ENCODE measurements around the gene DRGX.

The DRGX gene

DNA sequence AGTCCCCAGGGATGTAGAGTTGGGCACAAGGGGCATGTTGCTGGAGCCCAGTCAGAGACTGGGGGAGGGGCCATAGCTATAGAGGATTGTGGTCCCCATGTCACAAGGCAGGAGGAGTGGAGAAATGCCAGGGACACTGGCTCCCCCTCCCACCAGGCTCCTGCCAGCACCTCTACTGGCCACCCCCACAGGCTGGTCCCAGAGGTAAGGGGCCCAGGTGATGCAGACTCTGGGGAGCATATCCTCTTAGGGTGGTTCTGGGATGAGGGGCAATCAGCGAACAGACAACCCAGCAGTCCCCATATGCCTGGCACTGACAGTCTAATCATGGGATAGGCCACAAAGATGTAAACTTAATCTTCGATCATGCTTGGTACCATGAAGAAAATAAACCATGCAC lies 75.7 kb downstream of the DRGX start:
- TF ChIP-seq, protein P1, sequence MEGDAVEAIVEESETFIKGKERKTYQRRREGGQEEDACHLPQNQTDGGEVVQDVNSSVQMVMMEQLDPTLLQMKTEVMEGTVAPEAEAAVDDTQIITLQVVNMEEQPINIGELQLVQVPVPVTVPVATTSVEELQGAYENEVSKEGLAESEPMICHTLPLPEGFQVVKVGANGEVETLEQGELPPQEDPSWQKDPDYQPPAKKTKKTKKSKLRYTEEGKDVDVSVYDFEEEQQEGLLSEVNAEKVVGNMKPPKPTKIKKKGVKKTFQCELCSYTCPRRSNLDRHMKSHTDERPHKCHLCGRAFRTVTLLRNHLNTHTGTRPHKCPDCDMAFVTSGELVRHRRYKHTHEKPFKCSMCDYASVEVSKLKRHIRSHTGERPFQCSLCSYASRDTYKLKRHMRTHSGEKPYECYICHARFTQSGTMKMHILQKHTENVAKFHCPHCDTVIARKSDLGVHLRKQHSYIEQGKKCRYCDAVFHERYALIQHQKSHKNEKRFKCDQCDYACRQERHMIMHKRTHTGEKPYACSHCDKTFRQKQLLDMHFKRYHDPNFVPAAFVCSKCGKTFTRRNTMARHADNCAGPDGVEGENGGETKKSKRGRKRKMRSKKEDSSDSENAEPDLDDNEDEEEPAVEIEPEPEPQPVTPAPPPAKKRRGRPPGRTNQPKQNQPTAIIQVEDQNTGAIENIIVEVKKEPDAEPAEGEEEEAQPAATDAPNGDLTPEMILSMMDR (IDR thresholded peaks at IDR 0.05): no peak
- peak overlapping the region; percentile 66 for H3K27ac ChIP-seq
- no peak overlapping the region for H3K4me3 ChIP-seq (ENCODE audit: low read depth in 1 of 2, low read length in 1 of 2)
- H3K4me1 ChIP-seq (ENCODE audit: control insufficient read depth in 1 of 2, insufficient read depth in 1 of 2, low read depth in 1 of 2, low read length in 1 of 2): peaks cover 37 to 41% of the 10 kb centered on the region in 2 experiments
- no peaks in the 10 kb centered on the region for H3K36me3 ChIP-seq
- H3K27me3 ChIP-seq: no peaks in the 10 kb centered on the region
- no peaks in the 10 kb centered on the region for H3K9me3 ChIP-seq

- Histone ChIP-seq H3K9me3 (no peaks in the 10 kb centered on the region), H3K27me3 (no peaks in the 10 kb centered on the region), H3K36me3 (no peaks in the 10 kb centered on the region), H3K27ac (peak overlapping the region; percentile 66), H3K4me1 (ENCODE audit: control insufficient read depth in 1 of 2, insufficient read depth in 1 of 2, low read depth in 1 of 2, low read length in 1 of 2) (peaks cover 30 to 31% of the 10 kb centered on the region in 2 experiments), H3K4me3 (ENCODE audit: low read depth in 1 of 2, low read length in 1 of 2) (peak overlapping the region in 1 of 2 experiments; percentile 5)
- TF ChIP-seq, protein P1 (IDR thresholded peaks at IDR 0.05): no peak
Measured at GRCh38 chr10:49319206-49319605, 76.7 kb downstream of the DRGX start.

DNA sequence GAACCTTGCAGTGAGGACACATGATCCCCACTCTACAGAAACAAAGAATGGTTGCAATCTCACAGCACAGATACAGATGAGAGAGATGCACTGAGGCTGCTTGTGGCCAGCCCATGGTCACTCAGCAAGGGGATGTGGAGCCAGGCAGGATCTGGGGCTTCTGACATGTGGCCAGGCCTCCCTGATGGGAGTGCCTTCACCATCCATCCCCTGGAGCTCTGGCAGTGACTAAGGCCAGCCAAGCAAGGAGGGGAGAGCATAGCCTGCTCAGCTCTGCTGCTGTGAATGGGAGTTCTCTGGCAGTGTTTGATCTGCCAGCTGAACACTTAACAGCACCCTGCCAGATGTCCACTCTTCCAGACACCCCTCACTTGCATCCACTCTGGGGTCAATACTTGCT lies 77.1 kb downstream of the DRGX start:
- TF ChIP-seq, protein P1 (IDR thresholded peaks at IDR 0.05): no peak
- Histone ChIP-seq H3K27ac (peak overlapping the region; percentile 66), H3K27me3 (no peaks in the 10 kb centered on the region)

DNA sequence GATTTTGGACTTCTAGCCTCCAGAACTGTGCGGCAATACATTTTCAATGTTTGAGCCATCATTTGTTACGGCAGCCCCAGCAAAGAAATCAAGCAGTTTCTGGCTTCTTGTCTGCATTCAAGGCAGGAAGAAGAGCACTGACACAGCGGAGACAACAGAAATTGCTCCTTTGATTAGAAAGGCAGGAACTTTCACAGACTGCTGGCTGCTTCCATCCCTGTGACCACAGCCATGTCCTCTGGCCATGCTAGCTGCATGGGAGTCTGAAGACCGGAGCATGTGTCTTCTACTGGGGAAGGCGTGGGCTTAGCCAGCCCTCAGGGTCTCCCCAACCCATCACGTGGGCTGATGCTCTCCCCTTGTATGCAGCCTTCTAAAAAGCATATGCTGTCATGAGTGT lies 77.9 kb downstream of the DRGX start:
- no peaks in the 10 kb centered on the region for H3K27me3 ChIP-seq
- H3K4me1 ChIP-seq (ENCODE audit: control insufficient read depth in 1 of 2, insufficient read depth in 1 of 2, low read depth in 1 of 2, low read length in 1 of 2): peaks cover 30% of the 10 kb centered on the region in 2 experiments
- peak overlapping the region; percentile 66 for H3K27ac ChIP-seq
- no peak overlapping the region for H3K4me3 ChIP-seq (ENCODE audit: low read depth in 1 of 2, low read length in 1 of 2)
- no peaks in the 10 kb centered on the region for H3K9me3 ChIP-seq
- no peaks in the 10 kb centered on the region for H3K36me3 ChIP-seq
- TF ChIP-seq, protein P1 (IDR thresholded peaks at IDR 0.05): no peak

More for the DNA sequence above, 77.1 kb downstream of the DRGX start:
- Histone ChIP-seq H3K9me3 (no peaks in the 10 kb centered on the region), H3K4me1 (ENCODE audit: control insufficient read depth in 1 of 2, insufficient read depth in 1 of 2, low read depth in 1 of 2, low read length in 1 of 2) (peaks cover 30% of the 10 kb centered on the region in 2 experiments), H3K36me3 (no peaks in the 10 kb centered on the region), H3K4me3 (ENCODE audit: low read depth in 1 of 2, low read length in 1 of 2) (peak overlapping the region in 1 of 2 experiments; percentile 5)

GRCh38 chr10:49314806-49315205 lies 81.1 kb downstream of the DRGX start:
- Histone ChIP-seq H3K4me1 (ENCODE audit: control insufficient read depth in 1 of 2, insufficient read depth in 1 of 2, low read depth in 1 of 2, low read length in 1 of 2) (peaks cover 41 to 46% of the 10 kb centered on the region in 2 experiments), H3K9me3 (no peaks in the 10 kb centered on the region), H3K27ac (no peak overlapping the region), H3K4me3 (ENCODE audit: low read depth in 1 of 2, low read length in 1 of 2) (no peak overlapping the region), H3K27me3 (no peaks in the 10 kb centered on the region), H3K36me3 (no peaks in the 10 kb centered on the region)
- TF ChIP-seq, protein P1 (IDR thresholded peaks at IDR 0.05): no peak
